Mesothelial cell of epicardium (in vitro differentiated cells): Measurements from ENCODE around the gene PEAR1. TPM values are rescaled to one million over a fixed set of nuclear protein-coding genes. Genes with fewer than 3 reads are reported as not detected.

ENCODE experiments used
- DNase-seq, 2 experiments: peaks; one replicate each; pipeline ENCODE4 v3.0.0; 2021; ENCODE audit warnings: low spot score in 2 of 2; ENCODE audit not compliant: unreplicated experiment in 2 of 2
- H3K27ac Mint-ChIP-seq: 2 replicates; pipeline ENCODE4 v1.8.0; 2021; ENCODE audit warnings: mixed read lengths
- H3K27me3 Mint-ChIP-seq: 2 replicates; pipeline ENCODE4 v1.8.0; 2021; ENCODE audit warnings: low read depth, mixed read lengths
- H3K36me3 Mint-ChIP-seq: 2 replicates; pipeline ENCODE4 v1.8.0; 2021; ENCODE audit warnings: mixed read lengths
- H3K4me1 Mint-ChIP-seq: 2 replicates; pipeline ENCODE4 v1.8.0; 2021; ENCODE audit warnings: mixed read lengths
- H3K4me3 Mint-ChIP-seq: 2 replicates; pipeline ENCODE4 v1.8.0; 2021; ENCODE audit warnings: mild to moderate bottlenecking, moderate library complexity, mixed read lengths
- H3K9me3 Mint-ChIP-seq: 2 replicates; pipeline ENCODE4 v1.8.0; 2021; ENCODE audit warnings: mixed read lengths
- CTCF ChIP-seq: fragments of 200-600 bp; sonication (generic); IDR thresholded peaks from one replicate; pipeline ENCODE4 v1.5.0; 2021; ENCODE audit warnings: antibody characterized with exemption; ENCODE audit not compliant: unreplicated experiment
- total RNA-seq: library from RNA; stranded (reverse); gene quantifications from 3 replicates; pipeline ENCODE4 v1.2.1, GENCODE V29; 2021

PEAR1 gene
- total RNA-seq, 1 donor from 2014 or later = 16.1 TPM

GRCh38 chr1:156874142-156874541, 19.4 kb upstream of the PEAR1 start:
- no peak overlapping the region for H3K27ac Mint-ChIP-seq
- H3K27me3 Mint-ChIP-seq = peaks cover 44% of the 10 kb centered on the region
- TF ChIP-seq CTCF = no peak
- no peaks in the 10 kb centered on the region for H3K4me1 Mint-ChIP-seq
- DNase-seq = no peak
- no peak overlapping the region for H3K4me3 Mint-ChIP-seq
- no peaks in the 10 kb centered on the region for H3K36me3 Mint-ChIP-seq
- H3K9me3 Mint-ChIP-seq = no peaks in the 10 kb centered on the region

GRCh38 chr1:156874572-156875340, 18.8 kb upstream of the PEAR1 start:
- Mint-ChIP-seq H3K4me1 (no peaks in the 10 kb centered on the region), H3K9me3 (no peaks in the 10 kb centered on the region), H3K27ac (no peak overlapping the region), H3K27me3 (peaks cover 47% of the 10 kb centered on the region), H3K4me3 (no peak overlapping the region), H3K36me3 (no peaks in the 10 kb centered on the region)
- no peak for TF ChIP-seq CTCF
- no peak for DNase-seq

GRCh38 chr1:156875341-156875615, 18.2 kb upstream of the PEAR1 start:
- TF ChIP-seq CTCF = no peak
- DNase-seq = no peak
- no peak overlapping the region for H3K4me3 Mint-ChIP-seq
- H3K4me1 Mint-ChIP-seq = no peaks in the 10 kb centered on the region
- H3K36me3 Mint-ChIP-seq = no peaks in the 10 kb centered on the region
- no peak overlapping the region for H3K27ac Mint-ChIP-seq
- no peaks in the 10 kb centered on the region for H3K9me3 Mint-ChIP-seq
- H3K27me3 Mint-ChIP-seq = peaks cover 47% of the 10 kb centered on the region

- Mint-ChIP-seq H3K27me3 (peaks cover 49% of the 10 kb centered on the region), H3K4me1 (no peaks in the 10 kb centered on the region), H3K4me3 (no peak overlapping the region), H3K27ac (no peak overlapping the region), H3K36me3 (no peaks in the 10 kb centered on the region), H3K9me3 (no peaks in the 10 kb centered on the region)
- no peak for DNase-seq
- no peak for TF ChIP-seq CTCF
Observed at GRCh38 chr1:156876281-156876680, 17.2 kb upstream of the PEAR1 start.

- H3K9me3 Mint-ChIP-seq = no peaks in the 10 kb centered on the region
Observed at GRCh38 chr1:156877433-156878170, 15.9 kb upstream of the PEAR1 start.

More at GRCh38 chr1:156877433-156878170, 15.9 kb upstream of the PEAR1 start:
- Mint-ChIP-seq H3K4me3 (no peak overlapping the region), H3K4me1 (no peaks in the 10 kb centered on the region), H3K36me3 (no peaks in the 10 kb centered on the region), H3K27ac (no peak overlapping the region), H3K27me3 (peaks cover 45% of the 10 kb centered on the region)
- TF ChIP-seq CTCF = no peak
- no peak for DNase-seq
